GM19193 (cell line): ENCODE data around the gene NT5DC4.

Experiments
- POLR2A ChIP-seq: IDR thresholded peaks from 4 replicates; pipeline ENCODE4 v1.6.1; 2011; ENCODE audit not compliant: insufficient read depth, insufficient read length; ENCODE audit errors: extremely low read depth

The NT5DC4 gene

GRCh38 chr2:112692918-112693317, 27.9 kb upstream of the NT5DC4 start:
- no peak for TF ChIP-seq POLR2A

DNA sequence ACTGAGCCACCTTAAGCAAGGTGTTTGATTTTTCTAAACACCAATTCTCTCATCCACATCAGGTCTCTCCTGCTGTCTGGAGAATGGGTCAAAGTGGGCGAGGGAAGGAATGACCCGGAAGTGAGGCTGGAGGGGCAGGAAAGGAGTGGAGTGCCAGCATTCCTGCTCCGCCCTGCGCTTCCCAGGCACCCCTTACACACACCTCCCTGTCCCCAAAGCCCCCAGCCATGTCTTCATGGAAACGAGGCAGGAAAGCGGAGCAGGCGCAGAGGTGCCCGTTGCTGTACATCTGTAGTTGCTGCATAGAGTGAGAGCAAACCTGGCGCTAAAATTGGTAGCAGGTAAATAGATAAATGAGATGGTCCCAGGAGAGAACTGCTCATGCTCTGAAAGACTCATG, 27.2 kb upstream of the NT5DC4 start:
- no peak for TF ChIP-seq POLR2A

DNA sequence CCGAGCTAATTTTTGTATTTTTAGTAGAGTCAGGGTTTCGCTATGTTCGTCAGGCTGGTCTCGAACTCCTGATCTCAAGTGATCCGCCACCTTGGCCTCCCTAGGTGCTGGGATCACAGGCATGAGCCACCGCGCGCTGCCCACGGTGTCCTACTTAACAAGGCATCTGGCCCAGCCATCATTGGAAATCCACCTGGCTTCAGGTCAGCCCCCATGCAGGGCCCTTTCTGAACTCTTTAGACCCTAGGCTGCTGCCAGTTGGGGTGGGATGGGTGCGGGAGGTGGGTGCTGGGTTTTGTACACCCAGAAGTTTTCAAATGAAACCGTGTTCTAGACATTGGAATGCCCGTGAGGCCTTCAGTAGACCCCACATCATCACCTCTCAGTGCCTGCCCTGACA, 26.6 kb upstream of the NT5DC4 start:
- TF ChIP-seq POLR2A, result no peak

GRCh38 chr2:112698834-112699515, 21.8 kb upstream of the NT5DC4 start:
- no peak for TF ChIP-seq POLR2A

DNA sequence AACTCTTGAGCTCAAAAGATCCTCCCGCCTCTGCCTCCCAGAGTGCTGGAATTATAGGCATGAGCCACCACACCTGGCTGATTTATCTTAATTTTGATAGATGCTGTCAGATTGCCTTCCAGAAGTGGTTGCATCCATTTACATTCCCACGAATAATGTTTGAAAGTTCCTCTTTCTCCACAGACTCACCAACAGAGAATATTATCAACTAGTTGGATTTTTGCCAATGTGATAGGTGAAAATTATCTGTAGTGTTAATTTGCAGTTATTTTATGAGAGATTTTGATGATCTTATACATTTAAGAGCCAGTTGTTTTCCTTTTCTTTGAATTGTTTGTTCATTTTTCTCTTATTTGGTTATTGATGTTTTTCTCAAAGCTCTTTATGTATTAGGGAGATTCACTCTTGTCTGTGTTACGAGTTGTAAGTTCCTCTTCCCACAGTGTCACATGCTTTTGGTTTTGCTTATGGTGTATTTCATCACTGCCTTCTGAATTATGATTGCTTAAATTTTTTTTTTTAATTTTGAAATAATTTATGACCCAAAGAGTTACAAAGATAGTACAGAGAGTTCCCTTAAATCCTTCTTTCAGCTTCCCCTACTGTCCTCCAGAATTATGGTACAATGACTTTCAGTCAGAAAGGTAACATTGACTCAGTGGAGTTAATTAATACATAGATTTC, 20.7 kb upstream of the NT5DC4 start:
- TF ChIP-seq POLR2A, result no peak

DNA sequence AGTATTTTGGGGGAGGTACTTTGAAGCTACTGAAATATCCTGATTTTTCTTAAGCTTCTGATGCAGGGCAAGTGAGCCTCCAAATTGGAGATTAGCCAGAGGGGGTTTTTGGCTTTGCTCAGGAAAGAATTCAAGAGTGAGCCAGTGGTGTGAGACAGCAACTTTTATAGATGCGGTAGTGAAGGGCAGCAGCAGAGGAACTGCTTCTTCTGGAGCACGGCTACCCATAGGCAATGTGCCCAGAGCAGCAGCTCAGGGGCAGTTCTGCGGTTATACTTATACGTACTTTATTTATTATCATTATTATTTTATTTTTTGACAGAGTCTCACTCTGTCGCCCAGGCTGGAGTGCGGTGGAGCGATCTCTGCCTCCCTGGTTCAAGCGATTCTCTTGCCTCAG, 19.8 kb upstream of the NT5DC4 start:
- TF ChIP-seq POLR2A, result no peak

- TF ChIP-seq POLR2A, result no peak
Observed at GRCh38 chr2:112703684-112704083, 17.1 kb upstream of the NT5DC4 start.

DNA sequence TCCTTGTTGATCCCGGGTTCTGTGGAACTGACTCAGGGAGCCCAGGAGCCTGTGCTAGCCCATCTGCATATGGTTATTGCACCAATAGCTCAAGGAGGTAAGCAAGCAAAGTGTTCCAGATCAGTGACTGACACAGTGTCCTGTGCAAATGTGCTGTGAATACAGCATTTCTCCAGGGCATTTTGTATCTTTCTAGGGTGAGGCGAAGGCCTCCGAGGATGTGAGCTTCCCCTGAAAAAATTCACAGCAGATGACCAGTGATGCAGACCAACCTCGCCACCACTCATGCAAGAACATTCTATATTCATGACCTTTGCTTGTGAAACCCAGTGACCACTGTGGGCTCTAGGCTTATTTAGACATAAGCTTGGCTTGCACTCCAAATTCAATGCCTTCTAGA, 15.2 kb upstream of the NT5DC4 start:
- TF ChIP-seq POLR2A, result no peak

DNA sequence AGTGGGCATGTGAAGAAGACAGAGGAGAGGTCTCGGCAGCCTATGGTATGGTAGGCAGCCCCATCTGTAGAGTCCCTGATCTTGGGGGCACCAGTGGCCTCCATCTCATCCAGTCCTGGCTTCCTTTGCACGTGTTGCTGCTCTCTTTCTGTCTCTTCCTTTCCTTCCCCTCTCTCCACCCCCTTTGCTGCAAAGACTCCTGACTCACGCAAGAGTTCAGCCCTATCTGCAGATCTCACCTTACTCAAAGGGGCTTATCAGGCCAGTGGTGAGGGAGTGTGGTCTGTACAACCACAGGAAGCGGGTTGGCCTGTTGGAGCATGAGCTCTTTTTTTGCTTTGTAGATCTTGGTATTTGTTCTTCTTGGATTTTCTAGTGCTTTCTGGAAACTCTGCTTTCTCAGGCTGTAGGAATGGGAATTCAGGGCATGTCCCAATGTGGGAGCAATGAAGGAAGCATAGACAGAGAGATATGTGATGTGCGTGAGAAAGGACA, 14.6 kb upstream of the NT5DC4 start:
- TF ChIP-seq POLR2A, result peak; percentile 35

GRCh38 chr2:112708968-112709367, 11.9 kb upstream of the NT5DC4 start:
- TF ChIP-seq POLR2A, result no peak

GRCh38 chr2:112709703-112710102, 11.1 kb upstream of the NT5DC4 start:
- TF ChIP-seq POLR2A, result no peak

GRCh38 chr2:112710956-112711750, 9.7 kb upstream of the NT5DC4 start:
- TF ChIP-seq POLR2A, result no peak

DNA sequence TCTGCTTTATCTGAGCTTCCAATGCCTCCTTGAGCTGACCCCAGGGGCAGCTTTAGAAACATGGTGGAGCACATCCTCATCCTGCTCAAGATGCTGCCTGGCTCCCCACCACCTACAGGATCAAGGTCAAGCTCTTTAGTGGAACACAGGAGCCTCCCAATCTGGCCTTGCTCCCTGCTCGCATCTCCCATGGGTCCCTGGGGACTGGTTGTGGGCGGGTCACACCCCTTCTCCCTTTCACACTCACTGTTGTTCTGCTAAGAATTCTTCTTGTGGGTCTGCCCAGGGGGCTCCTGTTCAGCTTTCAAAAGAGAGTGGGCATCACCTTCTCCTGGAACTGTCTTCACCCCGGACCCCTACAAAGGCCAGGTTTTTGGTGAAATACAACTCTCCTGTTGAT, 8.4 kb upstream of the NT5DC4 start:
- TF ChIP-seq POLR2A, result no peak

DNA sequence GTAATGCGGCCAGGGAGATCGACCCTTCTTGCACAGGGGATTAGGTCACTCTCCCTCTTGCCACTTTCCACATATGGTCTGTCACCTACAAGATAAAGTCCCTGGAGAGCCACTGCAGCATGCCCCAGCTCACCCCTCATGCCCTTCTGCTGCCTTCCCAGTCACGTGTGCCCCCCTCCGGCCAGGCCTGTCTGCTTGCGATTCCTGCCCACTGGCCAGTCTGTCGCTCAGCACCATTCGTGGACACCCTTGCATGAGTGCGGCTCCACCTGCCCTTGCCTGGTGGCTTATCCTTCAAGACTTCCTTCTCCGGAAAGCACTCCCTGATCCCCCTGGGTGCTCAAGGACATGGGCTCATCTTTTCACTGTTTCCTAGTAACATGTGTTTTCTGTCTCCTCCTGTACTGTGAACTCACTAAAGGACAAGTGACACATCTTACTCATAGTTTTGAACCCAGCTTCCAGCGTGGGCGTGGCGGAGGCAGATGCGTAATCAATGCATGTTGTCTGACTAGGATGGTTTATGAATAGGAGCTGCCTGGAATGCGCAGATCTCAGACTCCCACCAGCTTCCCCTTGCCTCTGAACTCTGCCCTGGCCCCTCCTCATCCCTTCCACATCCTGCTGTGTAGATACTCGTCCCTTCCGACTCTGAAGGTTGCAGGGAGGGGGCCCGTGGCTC, 7.8 kb upstream of the NT5DC4 start:
- TF ChIP-seq POLR2A, result no peak

DNA sequence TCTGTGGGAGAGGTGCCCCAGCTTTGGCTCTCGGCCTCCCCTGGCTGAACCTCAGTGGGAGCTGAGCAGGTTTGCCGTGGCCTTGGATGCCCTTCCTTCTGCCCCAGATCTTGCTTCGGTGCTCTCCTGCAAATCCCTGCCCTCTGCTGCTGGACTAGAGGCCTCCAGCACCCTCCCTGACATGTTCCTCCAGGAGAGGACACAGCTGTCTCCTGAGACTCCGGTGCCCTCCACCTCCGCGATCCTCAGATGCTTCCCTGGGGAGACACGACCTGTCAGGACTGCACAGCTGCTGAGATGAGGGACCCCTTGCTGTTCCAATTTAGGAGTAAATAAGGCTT, 7.3 kb upstream of the NT5DC4 start:
- no peak for TF ChIP-seq POLR2A
